NB4 (cell line): Measurements from ENCODE around the gene NDUFB3.

Experiments used
- DNase-seq: peaks from one replicate; pipeline ENCODE4 v3.0.0; 2010; ENCODE audit warnings: low read depth
- H3K4me3 ChIP-seq: one replicate; pipeline ENCODE4 v1.5.1; 2011; ENCODE audit warnings: mild to moderate bottlenecking, low read depth, low read length, moderate library complexity
- MAX ChIP-seq: IDR thresholded peaks from 2 replicates; pipeline ENCODE4 v1.6.1; 2011; ENCODE audit warnings: low read depth, low read length
- MYC ChIP-seq: IDR thresholded peaks from 2 replicates; pipeline ENCODE4 v1.6.1; 2011; ENCODE audit warnings: low read depth, low read length
- POLR2A ChIP-seq: IDR thresholded peaks from 2 replicates; pipeline ENCODE4 v1.6.1; 2011; ENCODE audit warnings: mild to moderate bottlenecking; ENCODE audit not compliant: insufficient read length; ENCODE audit errors: extremely low read depth
- TF ChIP-seq, protein P1 (sequence below): IDR thresholded peaks from one replicate; pipeline ENCODE4 v1.5.1; 2012; ENCODE audit warnings: low read depth, low read length

NDUFB3 gene

GRCh38 chr2:201118121-201118960 lies 46.5 kb downstream of the NDUFB3 start:
- peak; percentile 99 for DNase-seq
- peak overlapping the region; percentile 98 for H3K4me3 ChIP-seq
- peak; percentile 63; the same call in 1 of the 2 replicates for TF ChIP-seq MYC
- TF ChIP-seq, protein P1, sequence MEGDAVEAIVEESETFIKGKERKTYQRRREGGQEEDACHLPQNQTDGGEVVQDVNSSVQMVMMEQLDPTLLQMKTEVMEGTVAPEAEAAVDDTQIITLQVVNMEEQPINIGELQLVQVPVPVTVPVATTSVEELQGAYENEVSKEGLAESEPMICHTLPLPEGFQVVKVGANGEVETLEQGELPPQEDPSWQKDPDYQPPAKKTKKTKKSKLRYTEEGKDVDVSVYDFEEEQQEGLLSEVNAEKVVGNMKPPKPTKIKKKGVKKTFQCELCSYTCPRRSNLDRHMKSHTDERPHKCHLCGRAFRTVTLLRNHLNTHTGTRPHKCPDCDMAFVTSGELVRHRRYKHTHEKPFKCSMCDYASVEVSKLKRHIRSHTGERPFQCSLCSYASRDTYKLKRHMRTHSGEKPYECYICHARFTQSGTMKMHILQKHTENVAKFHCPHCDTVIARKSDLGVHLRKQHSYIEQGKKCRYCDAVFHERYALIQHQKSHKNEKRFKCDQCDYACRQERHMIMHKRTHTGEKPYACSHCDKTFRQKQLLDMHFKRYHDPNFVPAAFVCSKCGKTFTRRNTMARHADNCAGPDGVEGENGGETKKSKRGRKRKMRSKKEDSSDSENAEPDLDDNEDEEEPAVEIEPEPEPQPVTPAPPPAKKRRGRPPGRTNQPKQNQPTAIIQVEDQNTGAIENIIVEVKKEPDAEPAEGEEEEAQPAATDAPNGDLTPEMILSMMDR, result peak; percentile 33
- TF ChIP-seq MAX, result peak; percentile 63
- peak; percentile 55 for TF ChIP-seq POLR2A

DNA sequence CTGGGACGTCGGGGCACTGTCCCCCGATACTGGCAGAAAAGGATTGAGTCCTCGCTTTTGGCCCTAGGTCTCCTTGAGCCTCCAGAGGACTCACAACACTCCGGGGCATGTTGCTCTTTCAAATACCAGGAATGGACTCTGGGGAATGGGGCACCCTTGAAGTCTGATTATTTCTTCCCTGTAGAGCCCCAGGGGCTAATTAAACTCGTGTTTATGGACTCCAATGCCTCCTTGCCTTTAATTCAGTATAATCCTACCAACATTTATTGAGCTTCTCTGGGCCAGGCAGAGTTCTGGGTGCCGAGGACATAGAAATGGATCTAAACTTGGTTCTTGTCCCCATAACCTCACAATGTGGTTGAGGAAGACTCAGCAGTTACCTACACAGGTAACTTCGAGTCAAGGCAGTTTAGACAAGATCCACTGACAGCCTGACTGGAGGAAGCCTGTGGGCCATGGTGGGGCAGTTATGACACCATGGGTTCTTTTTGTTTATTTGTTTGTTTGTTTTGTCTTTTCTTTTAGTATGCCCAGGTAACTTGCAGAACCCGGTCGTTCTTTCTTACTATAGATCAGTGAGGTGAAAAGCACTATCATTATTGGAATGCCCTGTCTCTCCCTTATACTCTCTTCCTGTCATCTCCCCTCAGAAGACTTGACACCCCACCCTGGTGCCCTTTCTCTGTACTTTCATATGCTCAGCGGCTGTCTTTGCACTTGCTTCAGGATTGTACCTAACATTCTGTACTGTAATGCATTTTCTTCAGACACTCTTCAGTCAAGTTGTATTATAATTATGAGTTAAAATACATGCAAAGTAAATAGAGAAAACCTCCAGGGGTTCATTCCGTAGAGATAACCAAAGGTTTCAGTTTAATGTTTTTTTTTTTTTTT lies 47.4 kb downstream of the NDUFB3 start:
- peak overlapping the region; percentile 98 for H3K4me3 ChIP-seq
- peak; percentile 86 for DNase-seq
- no peak for TF ChIP-seq POLR2A

- DNase-seq, result peak; percentile 65
- H3K4me3 ChIP-seq, result peak overlapping the region; percentile 98
- TF ChIP-seq MYC, result no peak
- TF ChIP-seq POLR2A, result no peak
- TF ChIP-seq, protein P1, result no peak
- no peak for TF ChIP-seq MAX
Measured at GRCh38 chr2:201122276-201122675, 50.5 kb downstream of the NDUFB3 start.

DNA sequence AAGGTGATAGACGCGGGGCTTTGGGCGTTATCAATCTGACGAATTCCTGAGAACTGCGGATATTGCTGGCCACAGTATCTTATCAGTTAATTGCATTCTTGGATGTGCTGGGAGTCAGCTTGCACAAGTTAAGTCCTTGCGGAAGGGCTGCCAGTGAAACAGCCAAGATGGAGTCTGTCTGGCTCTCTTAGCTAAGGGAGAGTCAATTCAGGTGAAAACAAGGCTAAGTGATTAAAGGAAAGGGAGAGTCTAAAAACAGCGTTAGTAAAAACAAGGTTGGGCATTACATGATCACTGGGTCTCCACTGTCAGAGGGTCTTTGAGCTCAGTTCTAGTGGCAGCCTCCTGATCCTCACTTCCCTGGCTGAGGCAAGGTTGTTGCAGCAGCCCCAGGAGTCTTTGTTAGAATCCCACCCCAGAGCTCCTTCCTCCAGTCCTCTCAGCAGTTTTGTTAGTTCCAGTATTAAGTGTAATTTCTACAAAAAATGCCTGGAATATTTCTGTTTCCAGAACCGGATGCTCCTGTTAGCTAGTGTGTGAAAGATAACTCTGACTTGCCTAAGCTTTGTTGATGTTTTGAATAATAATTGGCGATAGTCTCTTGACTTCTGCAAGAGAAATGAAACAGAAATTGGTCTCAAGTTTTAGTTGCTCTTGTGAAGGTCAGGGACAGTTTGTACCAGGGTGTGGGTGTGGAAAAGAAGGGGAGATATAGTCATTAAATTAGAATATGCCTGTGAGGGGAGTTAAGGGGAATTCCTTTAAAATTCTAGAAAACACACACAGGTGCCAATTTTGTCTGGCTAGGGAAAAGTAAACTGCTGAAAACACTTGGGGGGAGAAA lies 54.7 kb downstream of the NDUFB3 start:
- peak overlapping the region; percentile 29 for H3K4me3 ChIP-seq
- DNase-seq, result no peak
- TF ChIP-seq POLR2A (no peak), MYC (no peak)
- TF ChIP-seq, protein P1, result no peak

DNA sequence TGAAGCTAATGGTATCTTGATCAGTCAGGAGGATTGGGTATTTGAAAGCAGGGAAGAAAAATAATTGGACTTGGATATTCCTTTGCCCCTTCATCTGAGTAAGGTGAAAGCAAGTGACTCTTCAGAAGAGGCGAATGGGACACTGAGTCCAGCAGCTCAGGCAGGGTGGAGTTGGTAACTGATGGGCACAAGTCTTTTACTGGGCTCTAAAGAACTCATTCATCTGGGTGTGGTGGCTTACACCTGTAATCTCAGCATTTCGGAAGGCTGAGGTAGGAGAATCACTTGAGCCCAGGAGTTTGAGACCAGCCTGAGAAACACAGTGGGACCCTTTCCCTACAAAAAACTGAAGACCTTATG lies 55.3 kb downstream of the NDUFB3 start:
- TF ChIP-seq POLR2A (no peak), MAX (no peak), MYC (no peak)
- TF ChIP-seq, protein P1, result no peak
- DNase-seq, result no peak
- peak overlapping the region; percentile 27 for H3K4me3 ChIP-seq

DNA sequence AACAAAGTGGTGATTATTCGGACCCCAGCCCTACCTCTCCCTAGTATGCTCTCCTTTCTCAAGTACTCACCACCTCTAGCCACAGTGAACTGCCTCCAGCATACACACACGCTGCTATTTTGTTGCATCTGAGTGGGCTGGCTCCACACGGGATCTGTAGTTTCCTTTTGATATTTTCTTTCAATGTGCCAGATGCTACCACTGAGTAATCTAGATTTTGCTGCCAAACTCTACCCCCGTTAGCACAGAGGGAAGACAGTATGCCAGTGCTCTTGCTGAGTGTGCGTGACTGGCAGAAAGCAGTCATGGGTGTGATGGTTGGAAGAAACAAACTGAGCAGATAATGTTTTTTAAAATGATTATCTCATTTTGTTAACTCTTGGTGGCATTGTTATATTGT lies 55.8 kb downstream of the NDUFB3 start:
- DNase-seq, result no peak
- TF ChIP-seq, protein P1, result no peak
- TF ChIP-seq MAX (no peak), MYC (no peak), POLR2A (no peak)
- peak overlapping the region; percentile 27 for H3K4me3 ChIP-seq
